ENCODE results near the gene TBC1D1.

- TF ChIP-seq GATA2 (IDR thresholded peaks at IDR 0.05; ENCODE audit: low read depth, low read length) (no peak), GATA3 (IDR thresholded peaks at IDR 0.05; ENCODE audit: low read depth, low read length) (no peak)
These were observed 287.6 kb downstream of the TBC1D1 start for GRCh38 chr4:38178392-38178995.

Measured in SH-SY5Y (cell line).